Astrocyte (in vitro differentiated cells and primary cell): ENCODE measurements around the gene CERS6. TPM values are rescaled to one million over a fixed set of nuclear protein-coding genes. Genes with fewer than 3 reads are reported as not detected.

Source experiments
- DNase-seq: peaks from one replicate; pipeline ENCODE4 v3.0.0-alpha.2; 2010; ENCODE audit warnings: low read depth
- FAIRE-seq: peaks from 2 replicates; lab custom pipeline; 2011; peaks lifted over from hg19 to GRCh38; lab: Jason Lieb, UNC
- H2AFZ ChIP-seq: 2 replicates; pipeline ENCODE4 v1.6.0; 2012; ENCODE audit warnings: low read depth, low read length, inconsistent platforms
- H3K27ac ChIP-seq: 2 replicates; pipeline ENCODE4 v1.5.1; 2011; ENCODE audit warnings: low read depth, low read length, inconsistent platforms
- H3K27me3 ChIP-seq: 2 replicates; pipeline ENCODE4 v1.6.0; 2011; ENCODE audit warnings: low read length, inconsistent platforms; ENCODE audit not compliant: insufficient read depth
- H3K36me3 ChIP-seq: 2 replicates; pipeline ENCODE4 v1.5.1; 2011; ENCODE audit warnings: low read length, inconsistent platforms; ENCODE audit not compliant: insufficient read depth
- H3K4me1 ChIP-seq: 2 replicates; pipeline ENCODE4 v1.5.1; 2011; ENCODE audit warnings: low read length, inconsistent platforms; ENCODE audit not compliant: insufficient read depth
- H3K4me2 ChIP-seq: 2 replicates; pipeline ENCODE4 v1.6.0; 2012; ENCODE audit warnings: low read length, inconsistent platforms
- H3K4me3 ChIP-seq: 2 replicates; pipeline ENCODE4 v1.5.1; 2011; ENCODE audit warnings: low read depth, mild to moderate bottlenecking, low read length, inconsistent platforms; ENCODE audit not compliant: insufficient read depth
- H3K79me2 ChIP-seq: 2 replicates; pipeline ENCODE4 v1.6.0; 2012; ENCODE audit warnings: mild to moderate bottlenecking, low read length, inconsistent platforms; ENCODE audit not compliant: insufficient read depth
- H3K9ac ChIP-seq: 2 replicates; pipeline ENCODE4 v1.6.0; 2012; ENCODE audit warnings: mild to moderate bottlenecking, low read length, inconsistent platforms
- H3K9me3 ChIP-seq: 2 replicates; pipeline ENCODE4 v1.5.1; 2012; ENCODE audit warnings: low read depth, mild to moderate bottlenecking, low read length, inconsistent platforms; ENCODE audit not compliant: insufficient read depth
- H4K20me1 ChIP-seq: 2 replicates; pipeline ENCODE4 v1.6.0; 2012; ENCODE audit warnings: low read length, inconsistent platforms; ENCODE audit not compliant: insufficient read depth
- H3K27ac Mint-ChIP-seq: one replicate; pipeline ENCODE4 v1.8.0; 2021; ENCODE audit warnings: mild to moderate bottlenecking, mixed read lengths; ENCODE audit not compliant: unreplicated experiment
- H3K27me3 Mint-ChIP-seq: one replicate; pipeline ENCODE4 v1.8.0; 2021; ENCODE audit warnings: low read depth, mixed read lengths; ENCODE audit not compliant: unreplicated experiment
- H3K36me3 Mint-ChIP-seq: one replicate; pipeline ENCODE4 v1.8.0; 2021; ENCODE audit warnings: low read depth, mixed read lengths; ENCODE audit not compliant: unreplicated experiment
- H3K4me1 Mint-ChIP-seq: one replicate; pipeline ENCODE4 v1.8.0; 2021; ENCODE audit warnings: low read depth, mixed read lengths; ENCODE audit not compliant: unreplicated experiment
- H3K4me3 Mint-ChIP-seq: one replicate; pipeline ENCODE4 v1.8.0; 2021; ENCODE audit warnings: mild to moderate bottlenecking, moderate library complexity, mixed read lengths; ENCODE audit not compliant: unreplicated experiment
- H3K9me3 Mint-ChIP-seq: one replicate; pipeline ENCODE4 v1.8.0; 2021; ENCODE audit warnings: mild to moderate bottlenecking, mixed read lengths; ENCODE audit not compliant: unreplicated experiment
- CTCF ChIP-seq: IDR thresholded peaks from 2 replicates; pipeline ENCODE4 v1.5.1; 2011; ENCODE audit warnings: low read depth, mild to moderate bottlenecking, inconsistent platforms, low read length, moderate library complexity; ENCODE audit not compliant: insufficient read depth
- EZH2 ChIP-seq: IDR thresholded peaks from 2 replicates; pipeline ENCODE4 v1.6.1; 2012; ENCODE audit warnings: mild to moderate bottlenecking, low read length, inconsistent platforms; ENCODE audit not compliant: insufficient read depth
- total RNA-seq: library from RNA; stranded (reverse); gene quantifications from 2 replicates; pipeline ENCODE4 v1.2.1, GENCODE V29; 2021

CERS6 gene
- total RNA-seq, 1 donor from 2014 or later, result 23.4 TPM

- Histone ChIP-seq H3K9me3 (no peaks in the 10 kb centered on the region), H3K36me3 (no peaks in the 10 kb centered on the region), H3K79me2 (peaks cover 6% of the 10 kb centered on the region), H3K9ac (peak overlapping the region; percentile 75), H3K4me3 (peak overlapping the region; percentile 89), H4K20me1 (peaks cover 20% of the 10 kb centered on the region), H3K27ac (no peak overlapping the region), H3K4me1 (peaks cover 4% of the 10 kb centered on the region), H3K4me2 (peak overlapping the region; percentile 86), H3K27me3 (no peaks in the 10 kb centered on the region), H2AFZ (peak overlapping the region; percentile 95)
- Mint-ChIP-seq H3K27me3 (no peaks in the 10 kb centered on the region), H3K36me3 (no peaks in the 10 kb centered on the region), H3K27ac (peak overlapping the region; percentile 44), H3K4me3 (peak overlapping the region; percentile 84), H3K4me1 (peaks cover 12% of the 10 kb centered on the region), H3K9me3 (no peaks in the 10 kb centered on the region)
- TF ChIP-seq CTCF (no peak), EZH2 (no peak)
- no peak for FAIRE-seq
- DNase-seq, result peak; percentile 21
These were observed 583 bp downstream of the CERS6 start for GRCh38 chr2:168456521-168457189.

- peaks cover 20% of the 10 kb centered on the region for H4K20me1 ChIP-seq
- DNase-seq, result no peak
- no peaks in the 10 kb centered on the region for H3K36me3 ChIP-seq
- peaks cover 4% of the 10 kb centered on the region for H3K4me1 ChIP-seq
- H3K9ac ChIP-seq, result peak overlapping the region; percentile 75
- no peak for TF ChIP-seq CTCF
- no peak for TF ChIP-seq EZH2
- H3K27ac Mint-ChIP-seq, result peak overlapping the region; percentile 44
- H3K9me3 ChIP-seq, result no peaks in the 10 kb centered on the region
- FAIRE-seq, result no peak
- H3K79me2 ChIP-seq, result peaks cover 6% of the 10 kb centered on the region
- no peak overlapping the region for H3K27ac ChIP-seq
- H3K4me3 ChIP-seq, result peak overlapping the region; percentile 89
- peaks cover 12% of the 10 kb centered on the region for H3K4me1 Mint-ChIP-seq
- no peaks in the 10 kb centered on the region for H3K27me3 Mint-ChIP-seq
- H3K9me3 Mint-ChIP-seq, result no peaks in the 10 kb centered on the region
- H2AFZ ChIP-seq, result peak overlapping the region; percentile 95
- peak overlapping the region; percentile 84 for H3K4me3 Mint-ChIP-seq
- H3K4me2 ChIP-seq, result peak overlapping the region; percentile 86
- no peaks in the 10 kb centered on the region for H3K27me3 ChIP-seq
- no peaks in the 10 kb centered on the region for H3K36me3 Mint-ChIP-seq
These were observed 1.3 kb downstream of the CERS6 start for GRCh38 chr2:168457190-168457895.

- no peaks in the 10 kb centered on the region for H3K9me3 Mint-ChIP-seq
- no peak for FAIRE-seq
These were observed 2.1 kb downstream of the CERS6 start for GRCh38 chr2:168458139-168458538.

More at GRCh38 chr2:168458139-168458538, 2.1 kb downstream of the CERS6 start:
- DNase-seq, result no peak
- Histone ChIP-seq H3K27ac (no peak overlapping the region), H3K9ac (no peak overlapping the region), H3K27me3 (no peaks in the 10 kb centered on the region), H2AFZ (no peak overlapping the region), H3K4me3 (peak overlapping the region; percentile 89), H3K79me2 (peaks cover 6% of the 10 kb centered on the region), H3K9me3 (no peaks in the 10 kb centered on the region), H3K4me1 (peaks cover 4% of the 10 kb centered on the region), H3K4me2 (peak overlapping the region; percentile 86), H3K36me3 (no peaks in the 10 kb centered on the region), H4K20me1 (peaks cover 20% of the 10 kb centered on the region)
- H3K4me1 Mint-ChIP-seq, result peaks cover 12% of the 10 kb centered on the region
- H3K4me3 Mint-ChIP-seq, result peak overlapping the region; percentile 84
- no peaks in the 10 kb centered on the region for H3K27me3 Mint-ChIP-seq
- H3K27ac Mint-ChIP-seq, result no peak overlapping the region
- TF ChIP-seq CTCF (no peak), EZH2 (no peak)
- no peaks in the 10 kb centered on the region for H3K36me3 Mint-ChIP-seq
